ENCODE results near the gene STK17B.

Gene STK17B

DNA sequence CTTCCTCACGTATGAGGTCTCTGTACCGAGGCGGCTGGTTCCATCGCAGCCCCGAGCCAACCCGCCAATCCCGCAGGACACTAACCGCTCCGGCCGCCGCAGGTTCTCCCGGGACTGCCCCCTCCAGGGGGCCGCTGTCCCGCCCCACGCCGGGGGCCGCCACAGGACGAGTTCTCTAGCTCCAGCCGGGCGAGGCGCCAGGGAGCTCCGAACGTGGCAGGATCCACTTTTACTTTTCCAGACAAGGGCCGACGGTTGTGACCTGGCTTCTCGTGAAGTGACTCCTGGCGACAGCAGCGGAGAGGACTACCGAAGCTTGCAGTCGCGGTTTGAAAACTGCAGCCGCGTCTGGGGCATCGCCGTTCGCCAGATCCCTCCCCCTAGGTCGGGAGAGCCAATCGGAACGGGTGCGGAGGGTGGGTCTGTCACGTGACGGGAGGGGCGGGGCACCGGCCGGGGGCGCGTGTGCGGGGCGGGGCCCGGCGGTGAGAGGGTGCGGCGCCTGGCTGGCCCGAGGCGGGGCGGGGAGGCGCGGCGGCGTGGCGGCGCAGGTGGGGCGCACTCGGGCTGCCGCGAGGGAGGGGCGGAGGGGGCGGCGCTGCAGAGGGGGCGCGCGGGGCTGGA, at the start of gene STK17B:
Gene STK17B, minus strand, starts transcription at position 331 of the 624 bp plus-strand sequence. CDS start 8,195 bp downstream, outside the sequence.
- Mint-ChIP-seq H3K4me1 (peaks cover 35% of the 10 kb centered on the region), H3K9me3 (no peaks in the 10 kb centered on the region), H3K36me3 (peaks cover 55% of the 10 kb centered on the region), H3K27me3 (no peaks in the 10 kb centered on the region), H3K27ac (peak within 1 kb of the TSS; percentile 96), H3K4me3 (peak within 1 kb of the TSS; percentile 89)
- CTCF ChIA-PET = interaction anchor here (0.5 to 2.2 kb wide), 7 partner anchors 33 to 105 kb away, joined by 3 to 10 read pairs (median 4); no protein-coding TSS in a partner anchor
- DNase-seq = peak; percentile 97

- Mint-ChIP-seq H3K36me3 (peaks cover 4% of the 10 kb centered on the region), H3K27me3 (no peaks in the 10 kb centered on the region), H3K27ac (no peak overlapping the region), H3K4me3 (no peak overlapping the region), H3K4me1 (peaks cover 51% of the 10 kb centered on the region), H3K9me3 (peaks cover 6% of the 10 kb centered on the region)
- no peak for DNase-seq
- CTCF ChIA-PET = interaction anchor here (0.8 to 4.3 kb wide), 9 partner anchors 9 to 142 kb away, joined by 3 to 30 read pairs (median 4); no protein-coding TSS in a partner anchor
These were observed 49.3 kb upstream of the STK17B start for GRCh38 chr2:196220671-196221070.

GRCh38 chr2:196219671-196220070, 48.3 kb upstream of the STK17B start:
- CTCF ChIA-PET = interaction anchor here (0.8 to 4.3 kb wide), 7 partner anchors 8 to 141 kb away, joined by 3 to 30 read pairs (median 6); no protein-coding TSS in a partner anchor
- DNase-seq = no peak
- H3K36me3 Mint-ChIP-seq = peaks cover 7% of the 10 kb centered on the region
- no peak overlapping the region for H3K4me3 Mint-ChIP-seq
- H3K9me3 Mint-ChIP-seq = peaks cover 6% of the 10 kb centered on the region
- H3K27ac Mint-ChIP-seq = no peak overlapping the region
- H3K27me3 Mint-ChIP-seq = no peaks in the 10 kb centered on the region
- H3K4me1 Mint-ChIP-seq = peaks cover 46% of the 10 kb centered on the region

GRCh38 chr2:196218106-196218505, 46.7 kb upstream of the STK17B start:
- Mint-ChIP-seq H3K27ac (no peak overlapping the region), H3K36me3 (peaks cover 5% of the 10 kb centered on the region)

GRCh38 chr2:196217116-196217515, 45.7 kb upstream of the STK17B start:
- H3K4me1 Mint-ChIP-seq = peaks cover 52% of the 10 kb centered on the region
- peaks cover 2% of the 10 kb centered on the region for H3K9me3 Mint-ChIP-seq
- H3K27ac Mint-ChIP-seq = no peak overlapping the region
- peaks cover 12% of the 10 kb centered on the region for H3K36me3 Mint-ChIP-seq
- CTCF ChIA-PET = interaction anchor here (1.3 to 1.9 kb wide), 2 partner anchors 11 to 59 kb away, joined by 4 to 5 read pairs; no protein-coding TSS in a partner anchor
- no peak overlapping the region for H3K4me3 Mint-ChIP-seq
- no peaks in the 10 kb centered on the region for H3K27me3 Mint-ChIP-seq
- DNase-seq = no peak

More at GRCh38 chr2:196218106-196218505, 46.7 kb upstream of the STK17B start:
- H3K4me1 Mint-ChIP-seq = peaks cover 42% of the 10 kb centered on the region
- CTCF ChIA-PET = interaction anchor here (0.9 to 4.3 kb wide), 4 partner anchors 12 to 58 kb away, joined by 3 to 30 read pairs (median 5); no protein-coding TSS in a partner anchor
- H3K9me3 Mint-ChIP-seq = peaks cover 3% of the 10 kb centered on the region
- no peaks in the 10 kb centered on the region for H3K27me3 Mint-ChIP-seq
- DNase-seq = no peak
- H3K4me3 Mint-ChIP-seq = no peak overlapping the region

DNA sequence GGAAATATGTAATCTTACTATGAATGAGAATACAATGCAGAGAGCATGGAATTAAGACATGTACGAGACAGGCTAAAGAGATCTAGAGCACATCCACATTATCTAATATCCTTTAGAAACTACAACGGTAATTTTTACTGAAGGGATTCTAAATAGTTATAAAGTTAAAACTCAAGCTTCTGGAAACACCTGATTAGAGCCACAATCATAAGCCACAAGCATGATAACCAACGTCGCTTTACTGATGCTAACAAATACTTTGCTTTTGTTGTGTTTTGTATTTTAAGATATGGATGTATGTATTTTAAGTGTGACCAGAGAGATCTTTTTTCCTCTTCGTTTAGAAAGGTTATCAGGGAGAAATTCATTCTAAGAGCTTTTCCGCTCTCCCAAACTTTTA, 44.0 kb upstream of the STK17B start:
- Mint-ChIP-seq H3K4me1 (peaks cover 58% of the 10 kb centered on the region), H3K9me3 (no peaks in the 10 kb centered on the region), H3K36me3 (peaks cover 16% of the 10 kb centered on the region), H3K4me3 (no peak overlapping the region), H3K27me3 (no peaks in the 10 kb centered on the region), H3K27ac (no peak overlapping the region)
- no peak for DNase-seq
- CTCF ChIA-PET = interaction anchor here (1.2 to 1.3 kb wide), 3 partner anchors 8 to 61 kb away, joined by 3 to 6 read pairs (median 3); no protein-coding TSS in a partner anchor

DNA sequence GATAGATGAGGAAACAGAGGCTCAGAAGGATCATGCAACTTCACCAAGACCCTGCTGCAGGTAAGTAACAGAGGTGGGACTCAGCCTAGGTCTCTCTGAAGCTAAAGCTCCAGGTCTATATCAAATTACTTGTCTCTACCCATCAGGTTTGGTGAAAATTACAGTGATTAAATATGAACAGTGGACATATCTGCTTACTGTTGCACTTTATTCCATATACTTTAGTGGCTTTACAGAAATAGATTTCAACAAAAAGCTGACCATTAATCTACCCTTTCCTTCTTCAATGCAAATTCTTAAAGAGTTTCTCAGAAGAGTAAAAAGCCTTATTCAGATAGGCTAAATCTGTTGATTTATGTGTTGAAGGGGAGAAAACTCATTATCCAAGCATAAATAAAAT, 42.8 kb upstream of the STK17B start:
- Mint-ChIP-seq H3K4me1 (peaks cover 58% of the 10 kb centered on the region), H3K27ac (no peak overlapping the region), H3K9me3 (peaks cover 5% of the 10 kb centered on the region), H3K4me3 (no peak overlapping the region), H3K36me3 (peaks cover 20% of the 10 kb centered on the region), H3K27me3 (no peaks in the 10 kb centered on the region)
- no peak for DNase-seq
- CTCF ChIA-PET = interaction anchor here (0.7 to 1.3 kb wide), 3 partner anchors 10 to 53 kb away, joined by 3 read pairs; no protein-coding TSS in a partner anchor

- Mint-ChIP-seq H3K36me3 (peaks cover 23% of the 10 kb centered on the region), H3K27ac (no peak overlapping the region), H3K4me1 (peaks cover 63% of the 10 kb centered on the region), H3K27me3 (no peaks in the 10 kb centered on the region), H3K9me3 (peaks cover 5% of the 10 kb centered on the region), H3K4me3 (no peak overlapping the region)
- CTCF ChIA-PET = interaction anchor here (0.6 to 1.4 kb wide), 3 partner anchors 20 to 135 kb away, joined by 3 read pairs; no protein-coding TSS in a partner anchor
- no peak for DNase-seq
These were observed 42.0 kb upstream of the STK17B start for GRCh38 chr2:196213252-196213980.

GRCh38 chr2:196208915-196209314, 37.5 kb upstream of the STK17B start:
- no peak overlapping the region for H3K4me3 Mint-ChIP-seq
- H3K36me3 Mint-ChIP-seq = peaks cover 22% of the 10 kb centered on the region
- DNase-seq = no peak
- H3K27ac Mint-ChIP-seq = no peak overlapping the region
- peaks cover 66% of the 10 kb centered on the region for H3K4me1 Mint-ChIP-seq
- CTCF ChIA-PET = interaction anchor here (0.5 to 0.9 kb wide), 2 partner anchors 68 to 244 kb away, joined by 3 to 5 read pairs; no protein-coding TSS in a partner anchor
- peaks cover 5% of the 10 kb centered on the region for H3K9me3 Mint-ChIP-seq
- H3K27me3 Mint-ChIP-seq = no peaks in the 10 kb centered on the region

GRCh38 chr2:196206804-196207203, 35.4 kb upstream of the STK17B start:
- Mint-ChIP-seq H3K36me3 (peaks cover 15% of the 10 kb centered on the region), H3K27ac (no peak overlapping the region), H3K4me1 (peaks cover 53% of the 10 kb centered on the region), H3K27me3 (no peaks in the 10 kb centered on the region), H3K9me3 (peaks cover 6% of the 10 kb centered on the region), H3K4me3 (no peak overlapping the region)
- no peak for DNase-seq
- CTCF ChIA-PET = no interaction called here

DNA sequence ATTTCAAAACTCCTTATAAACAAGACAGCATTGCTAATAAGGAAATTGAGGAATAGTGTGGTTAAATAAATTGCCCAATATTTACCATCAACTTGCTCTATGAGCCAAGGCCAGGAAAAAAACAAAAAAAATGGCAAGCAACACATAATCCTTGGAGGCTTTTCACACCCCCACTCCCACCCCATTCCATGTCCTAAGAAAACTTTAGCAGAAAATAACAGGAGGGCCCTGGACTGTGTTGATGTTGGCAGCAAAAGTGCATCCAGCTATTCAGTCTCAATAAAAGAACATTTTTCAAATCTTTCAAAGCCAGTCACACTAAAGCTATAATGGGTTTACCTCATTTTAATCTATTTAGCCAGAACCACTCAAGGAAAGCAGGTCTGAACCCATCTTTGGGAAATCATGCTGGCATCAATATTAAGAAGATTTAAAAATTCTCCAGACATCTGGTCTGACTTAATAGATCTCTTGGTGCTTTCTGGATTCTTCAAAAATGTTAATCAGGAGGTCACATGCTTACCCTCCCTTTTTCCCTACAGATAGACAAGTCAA, 34.6 kb upstream of the STK17B start:
- Mint-ChIP-seq H3K27me3 (no peaks in the 10 kb centered on the region), H3K27ac (no peak overlapping the region), H3K9me3 (peaks cover 8% of the 10 kb centered on the region), H3K4me1 (peaks cover 53% of the 10 kb centered on the region), H3K36me3 (peaks cover 18% of the 10 kb centered on the region), H3K4me3 (no peak overlapping the region)
- CTCF ChIA-PET = no interaction called here
- DNase-seq = no peak

DNA sequence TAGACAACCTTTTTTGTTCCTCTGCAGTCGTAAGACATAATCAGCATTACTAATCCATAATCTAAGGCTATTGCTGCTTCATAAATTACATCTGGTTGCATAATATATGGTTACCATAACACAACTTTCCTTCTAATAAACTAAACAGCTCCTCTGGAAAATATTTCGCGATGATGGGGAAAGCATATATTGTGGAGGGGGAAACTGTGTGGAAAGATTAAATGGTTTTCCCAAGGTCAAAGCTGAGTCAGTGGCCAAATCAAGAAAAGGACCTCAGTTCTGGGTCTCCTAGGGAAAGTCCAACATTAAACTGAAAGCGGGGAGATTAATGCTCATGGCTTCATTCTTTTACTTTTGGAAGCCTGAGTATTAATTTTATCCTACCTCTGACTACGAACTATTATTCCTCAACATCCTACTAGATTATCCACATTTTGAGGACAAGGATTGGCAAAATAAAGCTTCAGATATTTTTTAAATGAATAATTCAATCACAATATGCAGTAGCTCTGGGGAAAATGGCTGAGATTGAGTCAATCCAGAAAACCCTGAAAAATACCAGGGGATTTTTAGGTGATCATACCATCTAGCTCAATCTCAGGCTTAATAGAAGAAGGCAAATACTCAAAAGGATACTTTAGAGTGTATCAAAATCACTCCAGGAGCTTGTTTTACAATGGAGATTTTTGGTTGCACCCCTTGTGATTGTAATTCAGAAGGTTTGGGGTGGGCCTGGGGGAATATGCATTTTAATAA, 33.8 kb upstream of the STK17B start:
- peaks cover 18% of the 10 kb centered on the region for H3K36me3 Mint-ChIP-seq
- no peak overlapping the region for H3K4me3 Mint-ChIP-seq
- peaks cover 57% of the 10 kb centered on the region for H3K4me1 Mint-ChIP-seq
- no peak overlapping the region for H3K27ac Mint-ChIP-seq
- H3K27me3 Mint-ChIP-seq = no peaks in the 10 kb centered on the region
- peaks cover 8% of the 10 kb centered on the region for H3K9me3 Mint-ChIP-seq
- CTCF ChIA-PET = interaction anchor here (1.0 kb wide), 1 partner anchor 34 kb away, joined by 3 read pairs; the partner anchor contains the start of gene STK17B
- no peak for DNase-seq

DNA sequence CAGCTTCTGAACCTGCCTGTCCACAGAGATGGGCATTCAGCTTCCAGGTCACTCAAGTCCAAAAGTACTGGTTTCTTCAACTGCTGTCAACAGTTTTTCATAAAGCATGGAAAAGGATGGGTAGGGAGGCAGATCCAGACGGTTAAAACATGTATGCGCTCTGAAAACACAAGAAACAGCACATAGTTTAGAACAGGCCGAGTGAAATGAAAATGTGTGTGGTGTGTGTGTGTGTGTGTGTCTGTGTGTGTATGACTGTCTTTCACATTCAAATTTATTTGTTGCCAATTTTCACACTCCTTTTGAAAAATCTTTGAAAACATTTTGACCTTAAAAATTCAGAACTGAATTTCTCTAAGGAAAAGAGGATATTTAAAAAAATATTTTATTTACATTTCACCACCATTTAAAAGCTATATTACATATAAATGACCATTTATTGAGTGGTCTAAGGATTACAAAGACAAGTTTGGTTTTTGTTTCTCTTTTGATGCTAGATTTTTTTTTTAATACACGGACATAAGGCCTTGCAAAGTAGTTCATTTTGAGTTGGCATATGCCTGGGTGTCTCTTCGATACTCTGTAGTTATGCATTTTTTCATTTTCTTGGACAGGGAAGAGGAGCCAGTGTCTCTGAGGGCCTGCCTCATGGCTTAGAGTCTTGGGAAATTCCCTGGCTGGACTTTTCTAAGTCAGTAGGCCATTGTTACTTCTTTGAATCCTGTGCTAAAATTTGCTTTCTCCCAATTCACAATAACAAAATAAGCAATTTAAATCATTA, 30.0 kb upstream of the STK17B start:
- Mint-ChIP-seq H3K4me3 (peak overlapping the region; percentile 42), H3K27ac (peak overlapping the region; percentile 88), H3K4me1 (peaks cover 41% of the 10 kb centered on the region), H3K9me3 (peaks cover 4% of the 10 kb centered on the region), H3K27me3 (no peaks in the 10 kb centered on the region), H3K36me3 (peaks cover 10% of the 10 kb centered on the region)
- DNase-seq = no peak
- CTCF ChIA-PET = interaction anchor here (0.5 to 1.9 kb wide), 5 partner anchors 9 to 41 kb away, joined by 3 to 4 read pairs (median 3); no protein-coding TSS in a partner anchor

Data from activated naive CD4-positive, alpha-beta T cell treated with anti-CD3 and anti-CD28 coated beads, Interleukin-2, amount 10 ng/mL, durations not matched to agents 7 days and 5 days (primary cell).